ENCODE measurements around the gene LYRM4.

The LYRM4 gene

GRCh38 chr6:5111626-5112025, 149.1 kb downstream of the LYRM4 start:
- Histone ChIP-seq H3K4me3 (ENCODE audit: low read depth in 1 of 2, low read length in 1 of 2) (no peak overlapping the region), H3K4me1 (ENCODE audit: control insufficient read depth in 1 of 2, insufficient read depth in 1 of 2, low read depth in 1 of 2, low read length in 1 of 2) (no peaks in the 10 kb centered on the region), H3K36me3 (no peaks in the 10 kb centered on the region), H3K27me3 (no peaks in the 10 kb centered on the region), H3K9me3 (no peaks in the 10 kb centered on the region), H3K27ac (no peak overlapping the region)
- TF ChIP-seq CTCF (IDR thresholded peaks at IDR 0.05): no peak

- no peaks in the 10 kb centered on the region for H3K9me3 ChIP-seq
- H3K27ac ChIP-seq: no peak overlapping the region
- no peak for TF ChIP-seq CTCF (IDR thresholded peaks at IDR 0.05)
- no peaks in the 10 kb centered on the region for H3K4me1 ChIP-seq (ENCODE audit: control insufficient read depth in 1 of 2, insufficient read depth in 1 of 2, low read depth in 1 of 2, low read length in 1 of 2)
- no peaks in the 10 kb centered on the region for H3K36me3 ChIP-seq
- no peaks in the 10 kb centered on the region for H3K27me3 ChIP-seq
- H3K4me3 ChIP-seq (ENCODE audit: low read depth in 1 of 2, low read length in 1 of 2): no peak overlapping the region
These were observed 150.5 kb downstream of the LYRM4 start for GRCh38 chr6:5110246-5110645.

- no peak overlapping the region for H3K27ac ChIP-seq
- H3K27me3 ChIP-seq: no peaks in the 10 kb centered on the region
- no peak overlapping the region for H3K4me3 ChIP-seq (ENCODE audit: low read depth in 1 of 2, low read length in 1 of 2)
- H3K4me1 ChIP-seq (ENCODE audit: control insufficient read depth in 1 of 2, insufficient read depth in 1 of 2, low read depth in 1 of 2, low read length in 1 of 2): no peaks in the 10 kb centered on the region
- no peak for TF ChIP-seq CTCF (IDR thresholded peaks at IDR 0.05)
- no peaks in the 10 kb centered on the region for H3K9me3 ChIP-seq
- no peaks in the 10 kb centered on the region for H3K36me3 ChIP-seq
These were observed 151.3 kb downstream of the LYRM4 start for GRCh38 chr6:5109436-5109835.

GRCh38 chr6:5108536-5109150, 152.1 kb downstream of the LYRM4 start:
- Histone ChIP-seq H3K9me3 (no peaks in the 10 kb centered on the region), H3K36me3 (no peaks in the 10 kb centered on the region), H3K27ac (no peak overlapping the region), H3K27me3 (no peaks in the 10 kb centered on the region), H3K4me3 (ENCODE audit: low read depth in 1 of 2, low read length in 1 of 2) (no peak overlapping the region), H3K4me1 (ENCODE audit: control insufficient read depth in 1 of 2, insufficient read depth in 1 of 2, low read depth in 1 of 2, low read length in 1 of 2) (no peaks in the 10 kb centered on the region)
- TF ChIP-seq CTCF (IDR thresholded peaks at IDR 0.05): no peak

- no peak for TF ChIP-seq CTCF (IDR thresholded peaks at IDR 0.05)
- Histone ChIP-seq H3K27ac (no peak overlapping the region), H3K4me3 (ENCODE audit: low read depth in 1 of 2, low read length in 1 of 2) (no peak overlapping the region), H3K36me3 (no peaks in the 10 kb centered on the region), H3K4me1 (ENCODE audit: control insufficient read depth in 1 of 2, insufficient read depth in 1 of 2, low read depth in 1 of 2, low read length in 1 of 2) (peaks cover 0 to 4% of the 10 kb centered on the region in 2 experiments), H3K27me3 (no peaks in the 10 kb centered on the region), H3K9me3 (no peaks in the 10 kb centered on the region)
These were observed 152.7 kb downstream of the LYRM4 start for GRCh38 chr6:5108068-5108467.

GRCh38 chr6:5107341-5107740, 153.4 kb downstream of the LYRM4 start:
- TF ChIP-seq CTCF (IDR thresholded peaks at IDR 0.05): no peak
- no peaks in the 10 kb centered on the region for H3K27me3 ChIP-seq
- H3K27ac ChIP-seq: no peak overlapping the region
- H3K36me3 ChIP-seq: no peaks in the 10 kb centered on the region
- H3K4me3 ChIP-seq (ENCODE audit: low read depth in 1 of 2, low read length in 1 of 2): no peak overlapping the region
- peaks cover 0 to 10% of the 10 kb centered on the region in 2 experiments for H3K4me1 ChIP-seq (ENCODE audit: control insufficient read depth in 1 of 2, insufficient read depth in 1 of 2, low read depth in 1 of 2, low read length in 1 of 2)
- no peaks in the 10 kb centered on the region for H3K9me3 ChIP-seq
